Testis (tissue), 3 donors: ENCODE results near the gene RSPH4A. TPM values are rescaled to one million over a fixed set of nuclear protein-coding genes. Genes with fewer than 3 reads are reported as not detected.

Experiments used
- DNase-seq: peaks from one replicate; pipeline ENCODE4 v3.0.0-alpha.2; 2019
- H3K27ac ChIP-seq, 2 donors: fragments of 200-600 bp; sonication (generic); one replicate each; pipeline ENCODE4 v1.5.1; 2019
- H3K27me3 ChIP-seq: fragments of 200-600 bp; sonication (generic); one replicate; pipeline ENCODE4 v1.5.1; 2019
- H3K36me3 ChIP-seq: fragments of 200-600 bp; sonication (generic); one replicate; pipeline ENCODE4 v1.5.1; 2017; ENCODE audit warnings: low read depth; ENCODE audit errors: missing control alignments
- H3K4me1 ChIP-seq: fragments of 200-600 bp; sonication (generic); one replicate; pipeline ENCODE4 v1.5.1; 2019
- H3K4me3 ChIP-seq, 2 donors: fragments of 200-600 bp; sonication (generic); one replicate each; pipeline ENCODE4 v1.5.1; 2017 to 2019
- H3K9me3 ChIP-seq: fragments of 200-600 bp; sonication (generic); one replicate; pipeline ENCODE4 v1.5.1; 2017
- POLR2A ChIP-seq: fragments of 450-650 bp; IDR thresholded peaks from one replicate; pipeline ENCODE4 v1.6.1; 2017; ENCODE audit warnings: antibody characterized with exemption, mild to moderate bottlenecking, moderate library complexity
- WGBS, 2 donors: methylation state at CpG; one replicate each; pipeline ENCODE4 v1.1.5; 2018; 5-methylcytosine and 5-hydroxymethylcytosine counted together
- intact Hi-C: fragments of 100-400 bp; cut with DNase I; formaldehyde crosslinking; loops from one replicate; pipeline ENCODE4 v1.15.1; 2023; ENCODE audit warnings: low total_unique reads
- polyA plus RNA-seq: library from polyadenylated mRNA; stranded (reverse); fragments of 350-450 nt; fragmentation: Illumina TruSeq; extraction: RNeasy Lipid Tissue Mini Kit (QIAGEN cat#74804); gene quantifications from one replicate; pipeline ENCODE4 v1.2.3, GENCODE V29; 2014; ENCODE audit warnings: low read depth, low replicate concordance; ENCODE audit not compliant: insufficient read depth
- total RNA-seq, 2 donors: library from RNA; depleted of rRNA; stranded (reverse); fragments of >200 nt; gene quantifications; one replicate each; pipeline ENCODE4 v1.2.3, GENCODE V29; 2016
- TF ChIP-seq, protein P1 (sequence below), 3 experiments: fragments of 450-650 bp in 2 of 3; fragments of 200-600 bp in 1 of 3; sonication (generic) in 1 of 3; IDR thresholded peaks; one replicate each; pipeline ENCODE4 v1.5.1; 2016 to 2019; ENCODE audit warnings: antibody characterized with exemption in 3 of 3, mild to moderate bottlenecking in 2 of 3, moderate library complexity in 1 of 3

RSPH4A gene
- total and polyA plus RNA-seq, 3 donors from 2014 or later = 2.1 to 8.1 (median 5.2) TPM

DNA sequence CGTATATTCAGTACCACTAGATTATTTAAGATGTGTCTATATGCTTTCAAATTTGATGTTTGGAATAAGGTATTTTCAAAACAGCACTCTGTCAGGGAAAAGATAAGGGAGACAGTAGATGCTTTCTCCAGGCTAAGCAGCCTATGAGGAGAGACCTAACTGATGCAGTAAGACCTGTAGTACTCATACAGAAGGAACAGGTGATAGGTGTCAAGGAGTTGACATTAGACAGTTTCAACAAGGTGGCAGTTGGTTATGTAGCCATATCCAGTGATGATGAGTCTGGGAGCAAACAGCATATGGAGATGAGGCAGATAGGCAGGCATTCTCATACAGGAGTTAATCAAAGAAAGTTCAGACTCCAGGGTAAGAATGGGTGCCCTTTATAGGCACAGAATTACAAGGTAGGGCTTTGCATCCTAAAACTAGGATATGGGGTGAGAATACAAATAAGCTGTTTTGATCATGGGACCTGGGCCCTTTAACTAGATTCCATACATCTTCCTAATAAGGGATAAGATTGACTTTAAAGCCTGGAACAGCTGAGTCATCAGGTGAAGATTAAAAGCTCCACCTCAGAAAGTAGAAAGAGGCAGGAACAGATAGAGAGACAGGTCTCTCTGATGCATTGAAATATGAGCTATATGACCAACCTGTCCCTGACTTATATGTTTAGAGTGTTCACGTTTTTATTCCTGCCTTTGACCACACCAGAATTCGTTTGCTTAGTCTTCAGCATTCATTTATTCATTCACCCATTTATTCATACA, 7.9 kb downstream of the RSPH4A start:
- intact Hi-C loops = no loop called here
- TF ChIP-seq POLR2A = no peak
- TF ChIP-seq, protein P1, sequence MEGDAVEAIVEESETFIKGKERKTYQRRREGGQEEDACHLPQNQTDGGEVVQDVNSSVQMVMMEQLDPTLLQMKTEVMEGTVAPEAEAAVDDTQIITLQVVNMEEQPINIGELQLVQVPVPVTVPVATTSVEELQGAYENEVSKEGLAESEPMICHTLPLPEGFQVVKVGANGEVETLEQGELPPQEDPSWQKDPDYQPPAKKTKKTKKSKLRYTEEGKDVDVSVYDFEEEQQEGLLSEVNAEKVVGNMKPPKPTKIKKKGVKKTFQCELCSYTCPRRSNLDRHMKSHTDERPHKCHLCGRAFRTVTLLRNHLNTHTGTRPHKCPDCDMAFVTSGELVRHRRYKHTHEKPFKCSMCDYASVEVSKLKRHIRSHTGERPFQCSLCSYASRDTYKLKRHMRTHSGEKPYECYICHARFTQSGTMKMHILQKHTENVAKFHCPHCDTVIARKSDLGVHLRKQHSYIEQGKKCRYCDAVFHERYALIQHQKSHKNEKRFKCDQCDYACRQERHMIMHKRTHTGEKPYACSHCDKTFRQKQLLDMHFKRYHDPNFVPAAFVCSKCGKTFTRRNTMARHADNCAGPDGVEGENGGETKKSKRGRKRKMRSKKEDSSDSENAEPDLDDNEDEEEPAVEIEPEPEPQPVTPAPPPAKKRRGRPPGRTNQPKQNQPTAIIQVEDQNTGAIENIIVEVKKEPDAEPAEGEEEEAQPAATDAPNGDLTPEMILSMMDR (IDR thresholded peaks at IDR 0.05) = no peak
- Histone ChIP-seq H3K4me3 (no peak overlapping the region), H3K36me3 (no peaks in the 10 kb centered on the region), H3K4me1 (no peaks in the 10 kb centered on the region), H3K9me3 (no peaks in the 10 kb centered on the region), H3K27me3 (no peaks in the 10 kb centered on the region), H3K27ac (no peak overlapping the region)
- 66 to 82% methylated on average over 3 of the region's 3 CpGs for WGBS, 2 donors
- no peak for DNase-seq

DNA sequence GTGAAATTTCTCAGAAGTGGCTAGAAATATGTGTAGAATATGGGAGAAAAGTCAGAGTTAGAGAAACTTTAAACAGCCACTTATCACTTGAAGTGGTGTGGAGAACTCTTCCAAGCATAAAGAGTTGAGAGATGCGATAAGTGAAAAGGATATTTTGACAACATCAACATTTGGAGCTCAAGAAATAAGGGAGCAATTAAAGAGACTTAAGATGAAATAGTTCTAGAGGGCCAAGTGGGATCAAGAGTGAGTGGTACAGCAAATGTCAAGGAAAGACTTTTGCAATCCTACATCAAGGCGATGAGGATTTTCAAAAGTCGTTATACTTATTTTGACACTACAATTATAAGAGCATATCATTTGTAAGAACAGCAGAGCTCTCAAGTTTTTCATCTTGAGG, 9.6 kb downstream of the RSPH4A start:
- no peak for DNase-seq
- Histone ChIP-seq H3K4me1 (no peaks in the 10 kb centered on the region), H3K4me3 (no peak overlapping the region), H3K27me3 (no peaks in the 10 kb centered on the region), H3K36me3 (no peaks in the 10 kb centered on the region), H3K9me3 (no peaks in the 10 kb centered on the region), H3K27ac (no peak overlapping the region)
- intact Hi-C loops = no loop called here
- 79 to 80% methylated on average over 3 of the region's 3 CpGs for WGBS, 2 donors
- TF ChIP-seq POLR2A = no peak
- TF ChIP-seq, protein P1 (IDR thresholded peaks at IDR 0.05) = no peak

DNA sequence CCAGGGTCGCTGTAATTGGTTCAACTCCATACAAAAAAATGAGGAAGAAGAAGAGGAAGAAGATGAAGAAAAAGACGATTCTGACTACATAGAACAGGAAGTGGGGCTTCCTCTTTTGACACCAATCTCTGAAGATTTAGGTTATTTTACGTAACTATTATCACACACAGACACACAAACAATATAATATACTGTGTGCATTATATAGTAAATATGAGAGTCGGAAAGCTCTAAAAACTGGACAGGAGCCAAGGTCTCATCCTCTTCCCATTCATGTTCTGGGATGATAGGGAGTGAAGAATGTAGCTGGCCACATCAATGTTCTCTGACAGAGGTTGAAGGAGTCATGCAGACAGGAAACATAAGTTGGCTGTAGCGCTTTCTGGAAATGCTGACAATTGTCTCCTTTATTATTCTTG, 13.3 kb downstream of the RSPH4A start:
- no peaks in the 10 kb centered on the region for H3K36me3 ChIP-seq
- no peaks in the 10 kb centered on the region for H3K9me3 ChIP-seq
- H3K27me3 ChIP-seq = no peaks in the 10 kb centered on the region
- H3K27ac ChIP-seq = no peak overlapping the region
- no peak overlapping the region for H3K4me3 ChIP-seq
- TF ChIP-seq, protein P1 (IDR thresholded peaks at IDR 0.05) = no peak
- no peak for TF ChIP-seq POLR2A
- intact Hi-C loops = no loop called here
- DNase-seq = no peak
- WGBS, 2 donors = 53 to 69% methylated on average over 5 of the region's 5 CpGs
- no peaks in the 10 kb centered on the region for H3K4me1 ChIP-seq

DNA sequence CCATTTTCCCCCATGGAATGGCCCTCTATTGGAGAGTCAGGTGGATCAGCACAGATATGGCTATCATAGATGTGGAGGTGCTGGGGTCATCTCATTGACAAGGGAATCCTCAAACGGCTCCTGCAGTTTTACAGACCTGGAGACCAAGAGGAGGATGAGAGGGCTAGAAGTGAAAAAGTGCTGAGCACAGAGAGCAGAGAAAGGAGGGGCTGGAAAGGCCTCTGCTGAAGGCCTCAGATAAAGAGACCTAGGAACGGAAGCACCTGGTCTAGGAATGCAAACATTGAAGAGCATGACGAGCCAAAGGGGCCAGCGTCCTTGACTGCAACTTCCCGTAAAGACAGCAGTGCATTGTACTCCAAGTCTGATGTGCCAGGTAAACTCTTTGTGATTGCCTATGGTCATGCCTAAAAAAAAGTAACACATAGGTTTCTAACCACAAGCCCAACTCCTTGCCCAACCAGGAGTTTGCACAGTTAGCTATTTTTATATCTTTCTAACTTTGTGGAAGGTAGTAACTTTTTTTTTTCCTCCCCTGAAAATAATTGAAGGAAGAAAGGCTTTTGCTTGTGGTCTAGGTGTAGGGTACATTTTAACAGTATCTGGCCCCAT, 15.2 kb downstream of the RSPH4A start:
- intact Hi-C loops = no loop called here
- Histone ChIP-seq H3K4me1 (no peaks in the 10 kb centered on the region), H3K36me3 (no peaks in the 10 kb centered on the region), H3K9me3 (no peaks in the 10 kb centered on the region), H3K27me3 (no peaks in the 10 kb centered on the region), H3K4me3 (no peak overlapping the region), H3K27ac (no peak overlapping the region)
- WGBS, 2 donors = 33 to 52% methylated on average over 5 of the region's 5 CpGs
- no peak for DNase-seq
- TF ChIP-seq POLR2A = no peak
- TF ChIP-seq, protein P1 (IDR thresholded peaks at IDR 0.05) = no peak
